Endodermal cell (in vitro differentiated cells): ENCODE results near the gene TMX2. TPM values are rescaled to one million over a fixed set of nuclear protein-coding genes. Genes with fewer than 3 reads are reported as not detected.
A peak's percentile ranks its signal among the peaks of the same experiment; 100 is the strongest.

ENCODE experiments used
- DNase-seq: peaks from one replicate; pipeline ENCODE4 v3.0.0-alpha.2; 2017
- H3K27ac ChIP-seq: 2 replicates; pipeline ENCODE4 v1.5.1; 2013; ENCODE audit warnings: mild to moderate bottlenecking, low read depth, low read length, moderate library complexity
- H3K27me3 ChIP-seq: 2 replicates; pipeline ENCODE4 v1.6.1; 2013; ENCODE audit warnings: mild to moderate bottlenecking, low read length, moderate library complexity; ENCODE audit not compliant: insufficient read depth, control insufficient read depth, poor library complexity, severe bottlenecking
- H3K36me3 ChIP-seq: 2 replicates; pipeline ENCODE4 v1.7.0; 2013; ENCODE audit warnings: mild to moderate bottlenecking, low read length, moderate library complexity; ENCODE audit not compliant: control insufficient read depth, insufficient read depth
- H3K4me1 ChIP-seq: one replicate; pipeline ENCODE4 v1.7.0; 2013; ENCODE audit warnings: low read length; ENCODE audit not compliant: control insufficient read depth, insufficient read depth
- H3K4me3 ChIP-seq: 2 replicates; pipeline ENCODE4 v1.5.1; 2013; ENCODE audit warnings: mild to moderate bottlenecking, low read length, moderate library complexity
- H3K9ac ChIP-seq: 2 replicates; pipeline ENCODE4 v1.6.1; 2013; ENCODE audit warnings: mild to moderate bottlenecking, low read length, moderate library complexity; ENCODE audit not compliant: poor library complexity, severe bottlenecking; ENCODE audit errors: extremely low read depth
- H3K9me3 ChIP-seq: 2 replicates; pipeline ENCODE4 v1.6.1; 2013; ENCODE audit warnings: mild to moderate bottlenecking, low read length, moderate library complexity; ENCODE audit not compliant: control insufficient read depth
- H3K27ac Mint-ChIP-seq: 2 replicates; pipeline ENCODE4 v1.8.0; 2020; ENCODE audit warnings: mixed read lengths
- H3K27me3 Mint-ChIP-seq: 2 replicates; pipeline ENCODE4 v1.8.0; 2021; ENCODE audit warnings: mild to moderate bottlenecking, mixed read lengths; ENCODE audit not compliant: insufficient read depth
- H3K36me3 Mint-ChIP-seq: 2 replicates; pipeline ENCODE4 v1.8.0; 2020; ENCODE audit warnings: low read depth, mixed read lengths
- H3K4me1 Mint-ChIP-seq: 2 replicates; pipeline ENCODE4 v1.8.0; 2020; ENCODE audit warnings: mixed read lengths
- H3K4me3 Mint-ChIP-seq: 2 replicates; pipeline ENCODE4 v1.8.0; 2020; ENCODE audit warnings: mild to moderate bottlenecking, moderate library complexity, mixed read lengths
- H3K9me3 Mint-ChIP-seq: 2 replicates; pipeline ENCODE4 v1.8.0; 2020; ENCODE audit warnings: mild to moderate bottlenecking, mixed read lengths
- WGBS, 2 experiments: methylation state at CpG; one replicate each; pipeline versions ENCODE4 v1.1.5 to v1.1.7; 2013; ENCODE audit warnings: missing lambda C conversion rate in 2 of 2, mixed read lengths in 1 of 2; ENCODE audit not compliant: insufficient coverage in 1 of 2, insufficient read length in 1 of 2; 5-methylcytosine and 5-hydroxymethylcytosine counted together
- total RNA-seq, 2 donors: library from RNA; stranded (reverse); fragmentation: NEBNext Ultra II Directional in 1 of 2; extraction: Animal tissue kit (Norgen Biotek cat#: 25700) in 1 of 2; gene quantifications; 2 replicates in 1 of 2; 3 replicates in 1 of 2; pipeline ENCODE4 v1.2.1, GENCODE V29; 2021
- TF ChIP-seq, protein P1 (sequence below): fragments of 200-600 bp; sonication (generic); conservative IDR thresholded peaks from 2 replicates; pipeline ENCODE4 v1.5.0; 2021; ENCODE audit warnings: antibody characterized with exemption, mild to moderate bottlenecking

Gene TMX2
- total RNA-seq, 2 donors from 2014 or later, result 67.6 to 79.2 TPM

DNA sequence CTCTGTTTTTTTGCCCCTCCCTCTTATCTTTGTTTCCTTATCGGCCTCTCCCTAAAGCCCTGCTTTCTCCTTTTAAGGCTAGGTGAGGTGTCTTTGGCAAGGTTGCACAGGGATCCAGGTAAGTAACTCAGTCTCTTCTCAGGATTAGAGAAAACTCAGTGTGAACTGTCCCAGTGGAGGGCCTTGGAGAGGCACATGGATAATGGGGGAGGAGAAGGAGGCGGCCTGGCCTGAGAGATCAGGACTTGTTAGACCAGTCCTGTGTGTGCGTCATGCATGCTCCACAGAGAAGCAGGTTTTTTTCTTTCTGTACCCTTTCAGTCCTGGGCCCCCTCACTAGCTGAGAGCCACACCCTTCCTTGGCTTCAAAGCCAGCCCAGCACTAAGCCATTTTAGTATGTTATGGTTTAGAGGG, 69.1 kb downstream of the TMX2 start:
- H3K27ac ChIP-seq, result peak overlapping the region; percentile 62

DNA sequence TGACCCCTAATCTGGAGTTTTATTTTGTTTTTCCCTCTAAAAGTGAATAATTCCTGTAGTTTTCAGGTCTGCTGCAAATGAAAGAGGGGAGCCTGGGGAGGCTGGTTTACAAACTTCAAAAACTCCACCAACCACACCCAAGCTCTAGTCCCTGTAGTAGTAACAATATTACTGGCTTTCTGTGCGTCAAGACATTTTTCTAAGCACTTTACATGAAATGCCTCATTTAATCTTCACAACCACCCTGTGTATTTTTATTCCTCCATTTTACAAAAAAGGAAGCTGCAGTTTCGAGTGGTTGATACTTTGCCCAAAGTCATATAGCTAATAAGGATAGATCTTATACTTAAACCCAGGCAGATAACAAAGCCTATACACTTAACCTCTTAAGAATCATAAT, 72.7 kb downstream of the TMX2 start:
- H3K27ac Mint-ChIP-seq, result peak overlapping the region; percentile 21
- H3K27me3 Mint-ChIP-seq, result no peaks in the 10 kb centered on the region
- H3K9ac ChIP-seq, result no peak overlapping the region
- DNase-seq, result no peak
- H3K4me1 Mint-ChIP-seq, result peaks cover 62% of the 10 kb centered on the region
- H3K4me1 ChIP-seq, result peaks cover 15% of the 10 kb centered on the region
- peaks cover 16% of the 10 kb centered on the region for H3K36me3 ChIP-seq
- H3K9me3 ChIP-seq, result no peaks in the 10 kb centered on the region
- H3K36me3 Mint-ChIP-seq, result peaks cover 26% of the 10 kb centered on the region
- H3K4me3 ChIP-seq, result no peak overlapping the region
- TF ChIP-seq, protein P1, sequence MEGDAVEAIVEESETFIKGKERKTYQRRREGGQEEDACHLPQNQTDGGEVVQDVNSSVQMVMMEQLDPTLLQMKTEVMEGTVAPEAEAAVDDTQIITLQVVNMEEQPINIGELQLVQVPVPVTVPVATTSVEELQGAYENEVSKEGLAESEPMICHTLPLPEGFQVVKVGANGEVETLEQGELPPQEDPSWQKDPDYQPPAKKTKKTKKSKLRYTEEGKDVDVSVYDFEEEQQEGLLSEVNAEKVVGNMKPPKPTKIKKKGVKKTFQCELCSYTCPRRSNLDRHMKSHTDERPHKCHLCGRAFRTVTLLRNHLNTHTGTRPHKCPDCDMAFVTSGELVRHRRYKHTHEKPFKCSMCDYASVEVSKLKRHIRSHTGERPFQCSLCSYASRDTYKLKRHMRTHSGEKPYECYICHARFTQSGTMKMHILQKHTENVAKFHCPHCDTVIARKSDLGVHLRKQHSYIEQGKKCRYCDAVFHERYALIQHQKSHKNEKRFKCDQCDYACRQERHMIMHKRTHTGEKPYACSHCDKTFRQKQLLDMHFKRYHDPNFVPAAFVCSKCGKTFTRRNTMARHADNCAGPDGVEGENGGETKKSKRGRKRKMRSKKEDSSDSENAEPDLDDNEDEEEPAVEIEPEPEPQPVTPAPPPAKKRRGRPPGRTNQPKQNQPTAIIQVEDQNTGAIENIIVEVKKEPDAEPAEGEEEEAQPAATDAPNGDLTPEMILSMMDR, result no peak
- no peak overlapping the region for H3K4me3 Mint-ChIP-seq
- no peaks in the 10 kb centered on the region for H3K9me3 Mint-ChIP-seq
- no peak overlapping the region for H3K27ac ChIP-seq
- WGBS, 2 experiments, result 83 to 92% methylated on average over 1 to 2 of the region's 2 CpGs
- no peaks in the 10 kb centered on the region for H3K27me3 ChIP-seq

More for the DNA sequence above, 69.1 kb downstream of the TMX2 start:
- Histone ChIP-seq H3K27me3 (no peaks in the 10 kb centered on the region), H3K4me1 (peaks cover 31% of the 10 kb centered on the region), H3K36me3 (peaks cover 4% of the 10 kb centered on the region), H3K9ac (peak overlapping the region; percentile 58), H3K9me3 (no peaks in the 10 kb centered on the region), H3K4me3 (no peak overlapping the region)
- Mint-ChIP-seq H3K4me3 (peak overlapping the region; percentile 49), H3K4me1 (peaks cover 74% of the 10 kb centered on the region), H3K27me3 (no peaks in the 10 kb centered on the region), H3K9me3 (no peaks in the 10 kb centered on the region), H3K27ac (peak overlapping the region; percentile 100), H3K36me3 (peaks cover 22% of the 10 kb centered on the region)
- TF ChIP-seq, protein P1, result no peak
- peak; percentile 94 for DNase-seq
- WGBS, 2 experiments, result 57 to 77% methylated on average over 1 to 2 of the region's 3 CpGs

GRCh38 chr11:57786436-57786835, 74.0 kb downstream of the TMX2 start:
- H3K27me3 ChIP-seq, result no peaks in the 10 kb centered on the region
- Mint-ChIP-seq H3K27ac (no peak overlapping the region), H3K4me3 (no peak overlapping the region), H3K4me1 (peaks cover 57% of the 10 kb centered on the region), H3K36me3 (peaks cover 34% of the 10 kb centered on the region), H3K9me3 (no peaks in the 10 kb centered on the region), H3K27me3 (no peaks in the 10 kb centered on the region)
- H3K27ac ChIP-seq, result no peak overlapping the region
- H3K36me3 ChIP-seq, result peaks cover 22% of the 10 kb centered on the region
- TF ChIP-seq, protein P1, result no peak
- no peak overlapping the region for H3K9ac ChIP-seq
- WGBS, 2 experiments, result 97 to 100% methylated on average over 2 to 3 of the region's 4 CpGs
- H3K4me3 ChIP-seq, result no peak overlapping the region
- H3K9me3 ChIP-seq, result no peaks in the 10 kb centered on the region
- DNase-seq, result no peak
- peaks cover 11% of the 10 kb centered on the region for H3K4me1 ChIP-seq
